CD4-positive, CD25-positive, alpha-beta regulatory T cell (primary cell): ENCODE data around the gene PRIM2. TPM values are rescaled to one million over a fixed set of nuclear protein-coding genes. Genes with fewer than 3 reads are reported as not detected.
"Not testable (repeated sequence)": the region's sequence is repeated elsewhere in the genome, so short reads cannot be mapped to it uniquely, and the experiment has no call there.

Experiments used
- ATAC-seq, 2 donors: fragments of 150-1000 bp; cut with Tn5 transposase; one replicate each; pipeline ENCODE4 v1.10.0; 2021; ENCODE audit warnings: low read depth in 2 of 2, moderate number of reproducible peaks in 2 of 2, moderate library complexity in 1 of 2
- DNase-seq, 3 donors: peaks; one replicate each; pipeline versions ENCODE4 v3.0.0 to v3.0.0-alpha.2; 2012 to 2022; ENCODE audit warnings: mixed read lengths in 1 of 3
- H3K27ac ChIP-seq: one replicate; pipeline ENCODE4 v1.7.0; 2013; ENCODE audit warnings: mild to moderate bottlenecking, low read length; ENCODE audit not compliant: insufficient read depth, poor library complexity, severe bottlenecking
- H3K27me3 ChIP-seq: one replicate; pipeline ENCODE4 v1.7.0; 2013; ENCODE audit warnings: low read length; ENCODE audit not compliant: control insufficient read depth, insufficient read depth
- H3K36me3 ChIP-seq: one replicate; pipeline ENCODE4 v1.7.0; 2013; ENCODE audit warnings: mild to moderate bottlenecking, low read length, moderate library complexity; ENCODE audit not compliant: control insufficient read depth, insufficient read depth
- H3K4me1 ChIP-seq: 2 replicates; pipeline ENCODE4 v1.7.0; 2013; ENCODE audit warnings: mild to moderate bottlenecking, low read length; ENCODE audit not compliant: insufficient read depth, control insufficient read depth, poor library complexity, severe bottlenecking
- H3K4me3 ChIP-seq: one replicate; pipeline ENCODE4 v1.7.0; 2013; ENCODE audit warnings: low read depth, mild to moderate bottlenecking, low read length, moderate library complexity
- H3K9me3 ChIP-seq, 2 experiments: 1 replicate in 1 of 2; 2 replicates in 1 of 2; pipeline ENCODE4 v1.7.0; 2013; ENCODE audit warnings: low read length in 2 of 2, mild to moderate bottlenecking in 1 of 2, moderate library complexity in 1 of 2; ENCODE audit not compliant: control insufficient read depth in 2 of 2
- H3K27ac Mint-ChIP-seq, 3 donors: one replicate each; pipeline ENCODE4 v1.8.0; 2020 to 2022; ENCODE audit warnings: mild to moderate bottlenecking in 3 of 3, mixed read lengths in 3 of 3, moderate library complexity in 2 of 3
- H3K27me3 Mint-ChIP-seq: one replicate; pipeline ENCODE4 v1.8.0; 2022; ENCODE audit warnings: mild to moderate bottlenecking, mixed read lengths
- H3K36me3 Mint-ChIP-seq: one replicate; pipeline ENCODE4 v1.8.0; 2020; ENCODE audit warnings: mixed read lengths
- H3K4me1 Mint-ChIP-seq, 4 donors: one replicate each; pipeline ENCODE4 v1.8.0; 2020 to 2022; ENCODE audit warnings: mixed read lengths in 4 of 4, mild to moderate bottlenecking in 1 of 4
- H3K4me3 Mint-ChIP-seq, 4 donors: one replicate each; pipeline ENCODE4 v1.8.0; 2020 to 2022; ENCODE audit warnings: mild to moderate bottlenecking in 4 of 4, mixed read lengths in 4 of 4, moderate library complexity in 3 of 4
- H3K9me3 Mint-ChIP-seq, 7 donors: one replicate each; pipeline ENCODE4 v1.8.0; 2020 to 2022; ENCODE audit warnings: mixed read lengths in 7 of 7, mild to moderate bottlenecking in 3 of 7, moderate library complexity in 2 of 7
- polyA plus RNA-seq, 4 donors: library from polyadenylated mRNA; unstranded; fragments of 300-500 nt; fragmentation: Illumina TruSeq; gene quantifications; one replicate each; pipeline ENCODE4 v1.2.3, GENCODE V29; 2021
- total RNA-seq: library from RNA; stranded (reverse); gene quantifications from one replicate; pipeline ENCODE4 v1.2.3, GENCODE V29; 2022

PRIM2 gene
- total and polyA plus RNA-seq, 5 donors from 2014 or later, result 11.5 to 19.5 (median 16.0) TPM

DNA sequence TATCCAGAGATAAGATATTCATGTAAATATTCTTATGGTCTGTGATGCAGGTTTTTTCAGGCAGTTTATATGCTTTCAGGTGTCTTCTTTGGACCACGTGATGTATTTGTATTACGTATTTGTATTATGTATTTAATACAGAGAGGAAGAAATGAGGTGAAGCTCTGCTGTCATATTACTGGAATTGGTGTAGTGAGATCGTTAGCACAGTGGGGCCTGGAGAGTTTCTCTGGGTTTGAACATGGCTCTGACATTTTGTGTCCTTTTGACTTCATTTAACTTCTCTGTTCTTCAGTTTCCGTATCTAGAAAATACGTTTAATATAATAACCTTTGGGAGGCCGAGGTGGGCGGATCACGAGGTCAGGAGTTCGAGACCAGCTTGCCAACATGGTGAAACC lies 1.6 kb upstream of the PRIM2 start:
- H3K27ac Mint-ChIP-seq, result no peak overlapping the region
- H3K27ac ChIP-seq, result no peak overlapping the region
- peaks cover 5% of the 10 kb centered on the region for H3K36me3 ChIP-seq
- no peak overlapping the region for H3K4me3 ChIP-seq
- H3K4me3 Mint-ChIP-seq, result no peak overlapping the region
- peaks cover 6% of the 10 kb centered on the region for H3K27me3 ChIP-seq
- H3K9me3 ChIP-seq, result no peaks in the 10 kb centered on the region
- peaks cover 5% of the 10 kb centered on the region for H3K27me3 Mint-ChIP-seq
- no peak for ATAC-seq
- peaks cover 16% of the 10 kb centered on the region for H3K4me1 ChIP-seq
- H3K36me3 Mint-ChIP-seq, result peaks cover 16% of the 10 kb centered on the region
- no peaks in the 10 kb centered on the region for H3K9me3 Mint-ChIP-seq
- no peak for DNase-seq
- peaks cover 20 to 33% (median 23%) of the 10 kb centered on the region in 4 donors for H3K4me1 Mint-ChIP-seq

DNA sequence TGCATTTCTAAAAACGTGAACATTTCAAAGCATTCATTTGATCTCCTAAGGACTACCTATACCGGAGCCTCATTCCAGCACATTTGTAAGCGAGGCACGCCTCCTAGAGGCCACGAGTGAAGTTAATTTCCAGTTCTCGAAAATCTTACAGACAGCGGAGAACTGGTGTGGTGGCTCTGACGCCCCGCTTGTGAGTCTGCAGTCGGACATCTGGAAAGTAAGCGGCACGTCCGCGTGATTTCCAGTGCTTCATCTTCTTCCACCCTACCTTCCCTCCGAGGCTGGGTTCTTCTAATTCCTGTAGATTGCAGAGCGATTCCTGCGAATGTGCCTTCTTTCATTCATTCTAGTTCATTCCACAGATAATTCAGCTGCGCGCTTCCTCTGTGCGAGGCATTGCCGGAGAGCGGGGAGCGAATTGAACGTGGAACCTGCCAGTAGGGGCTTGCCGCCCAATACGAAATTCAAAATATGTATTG lies 810 bp upstream of the PRIM2 start:
- Histone ChIP-seq H3K9me3 (no peaks in the 10 kb centered on the region), H3K4me1 (peaks cover 16% of the 10 kb centered on the region), H3K27me3 (peaks cover 6% of the 10 kb centered on the region), H3K4me3 (peak overlapping the region; percentile 91), H3K27ac (peak overlapping the region; percentile 65), H3K36me3 (peaks cover 12% of the 10 kb centered on the region)
- peaks cover 22% of the 10 kb centered on the region for H3K36me3 Mint-ChIP-seq
- peak overlapping the region; percentile 92 to 98 (median 98) for H3K4me3 Mint-ChIP-seq
- no peaks in the 10 kb centered on the region for H3K9me3 Mint-ChIP-seq
- H3K27me3 Mint-ChIP-seq, result peaks cover 5% of the 10 kb centered on the region
- ATAC-seq (peak; percentile 87 to 92), DNase-seq (peak; percentile 67 to 92 (median 85))
- peak overlapping the region in 2 of 3 donors; percentile 88 to 98 for H3K27ac Mint-ChIP-seq
- H3K4me1 Mint-ChIP-seq, result peaks cover 26 to 39% (median 29%) of the 10 kb centered on the region in 4 donors

DNA sequence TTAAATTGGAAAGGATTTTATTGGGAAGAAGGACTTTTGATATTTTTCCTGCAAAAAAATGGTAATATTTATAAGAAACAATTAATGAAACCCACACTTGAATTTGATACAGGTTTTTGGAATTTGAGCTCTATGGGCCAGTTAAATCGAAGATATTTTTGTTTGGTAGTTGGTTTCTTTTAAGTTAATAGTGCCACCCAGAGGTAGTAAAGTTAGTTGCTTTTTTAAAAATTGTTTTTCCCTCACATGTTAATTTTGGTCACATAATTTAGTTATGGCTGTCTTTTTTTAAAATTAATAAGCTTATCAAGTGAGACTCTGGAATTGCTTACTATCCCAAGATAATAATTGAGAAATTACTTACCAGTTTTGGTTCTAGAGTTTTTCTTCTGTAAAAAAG lies 7.1 kb downstream of the PRIM2 start:
- Histone ChIP-seq H3K27ac (no peak overlapping the region), H3K4me3 (no peak overlapping the region), H3K9me3 (peaks cover 0 to 1% of the 10 kb centered on the region in 2 experiments), H3K27me3 (no peaks in the 10 kb centered on the region), H3K4me1 (no peaks in the 10 kb centered on the region), H3K36me3 (peaks cover 63% of the 10 kb centered on the region)
- peak in 2 of 3 donors; percentile 31 to 34 for DNase-seq
- Mint-ChIP-seq H3K4me1 (peaks cover 20 to 42% (median 28%) of the 10 kb centered on the region in 4 donors), H3K27me3 (no peaks in the 10 kb centered on the region), H3K27ac (no peak overlapping the region), H3K36me3 (peaks cover 61% of the 10 kb centered on the region), H3K4me3 (no peak overlapping the region), H3K9me3 (peaks cover 0 to 8% (median 3%) of the 10 kb centered on the region in 7 donors)
- no peak for ATAC-seq

DNA sequence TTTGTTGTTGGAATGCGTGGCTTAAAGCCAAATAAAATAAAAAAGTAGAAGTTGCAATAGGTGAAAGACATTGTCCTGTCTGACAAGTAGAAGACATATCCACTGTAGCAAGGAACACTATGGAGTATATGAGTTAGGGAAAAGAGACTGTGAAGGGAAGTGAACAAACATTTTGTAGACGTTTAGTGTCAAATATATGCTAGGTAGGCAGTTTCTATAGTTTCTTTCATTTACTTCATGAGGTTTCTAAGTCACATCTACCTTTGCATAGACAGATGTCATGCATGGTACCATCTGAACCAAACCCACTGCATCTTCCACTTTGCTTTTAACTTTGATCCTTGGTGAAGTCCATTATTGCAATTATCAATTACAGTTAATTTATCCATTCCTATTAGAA lies 9.9 kb downstream of the PRIM2 start:
- no peak overlapping the region for H3K27ac ChIP-seq
- Mint-ChIP-seq H3K27ac (no peak overlapping the region), H3K9me3 (peaks cover 0 to 24% (median 5%) of the 10 kb centered on the region in 7 donors), H3K4me1 (peaks cover 10 to 23% (median 16%) of the 10 kb centered on the region in 4 donors), H3K27me3 (no peaks in the 10 kb centered on the region), H3K36me3 (peaks cover 65% of the 10 kb centered on the region), H3K4me3 (no peak overlapping the region)
- peaks cover 0 to 14% of the 10 kb centered on the region in 2 experiments for H3K9me3 ChIP-seq
- DNase-seq (no peak), ATAC-seq (no peak)
- H3K27me3 ChIP-seq, result no peaks in the 10 kb centered on the region
- H3K36me3 ChIP-seq, result peaks cover 63% of the 10 kb centered on the region
- no peak overlapping the region for H3K4me3 ChIP-seq
- no peaks in the 10 kb centered on the region for H3K4me1 ChIP-seq

DNA sequence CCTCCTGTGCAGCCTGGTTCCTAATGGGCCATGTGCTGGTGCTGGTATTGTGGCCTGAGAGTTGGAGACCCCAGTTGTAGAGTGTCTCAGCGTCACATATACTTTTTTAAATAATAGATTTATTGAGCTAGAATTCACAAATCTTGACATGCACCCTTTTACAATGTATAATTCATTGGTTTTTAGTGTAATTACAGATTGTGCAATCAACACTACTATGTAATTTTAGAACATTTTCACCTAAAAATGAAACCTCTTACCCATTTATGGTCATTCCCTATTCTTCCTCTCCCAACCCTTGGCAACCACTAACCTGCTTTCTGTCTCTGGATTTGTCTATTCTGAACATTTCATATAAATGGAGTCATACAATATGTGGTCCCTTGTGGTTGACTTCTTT lies 10.6 kb downstream of the PRIM2 start:
- H3K27me3 Mint-ChIP-seq, result no peaks in the 10 kb centered on the region
- DNase-seq, result no peak
- Histone ChIP-seq H3K27me3 (no peaks in the 10 kb centered on the region), H3K9me3 (peaks cover 0 to 20% of the 10 kb centered on the region in 2 experiments), H3K36me3 (peaks cover 61% of the 10 kb centered on the region), H3K4me3 (no peak overlapping the region), H3K27ac (no peak overlapping the region), H3K4me1 (no peaks in the 10 kb centered on the region)
- peak overlapping the region in 1 of 3 donors; percentile 6 for H3K27ac Mint-ChIP-seq
- no peak for ATAC-seq
- H3K36me3 Mint-ChIP-seq, result peaks cover 66% of the 10 kb centered on the region
- peaks cover 4 to 23% (median 16%) of the 10 kb centered on the region in 4 donors for H3K4me1 Mint-ChIP-seq
- peaks cover 0 to 28% (median 5%) of the 10 kb centered on the region in 7 donors for H3K9me3 Mint-ChIP-seq
- no peak overlapping the region for H3K4me3 Mint-ChIP-seq

DNA sequence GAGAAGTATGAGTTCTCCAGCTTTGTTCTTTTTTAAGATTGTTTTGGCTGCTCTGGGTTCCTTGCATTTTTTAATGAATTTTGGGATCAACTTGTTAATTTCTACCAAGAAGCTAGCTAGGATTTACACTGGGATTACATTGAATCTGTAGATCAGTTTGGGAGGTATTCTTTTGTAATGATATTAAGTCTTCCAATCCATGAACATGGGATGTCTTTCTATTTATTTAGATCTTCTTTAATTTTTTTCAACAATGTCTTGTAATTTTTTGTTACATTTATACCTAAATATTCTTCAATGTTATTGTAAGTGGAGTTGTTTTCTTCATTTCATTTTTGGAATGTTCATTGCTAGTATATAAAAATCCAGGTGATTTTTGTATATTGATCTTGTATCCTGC lies 12.5 kb downstream of the PRIM2 start:
- Mint-ChIP-seq H3K36me3 (peaks cover 76% of the 10 kb centered on the region), H3K27ac (no peak overlapping the region), H3K4me1 (peaks cover 0 to 29% (median 13%) of the 10 kb centered on the region in 4 donors), H3K4me3 (no peak overlapping the region), H3K9me3 (peaks cover 0 to 28% (median 11%) of the 10 kb centered on the region in 7 donors), H3K27me3 (no peaks in the 10 kb centered on the region)
- Histone ChIP-seq H3K27me3 (no peaks in the 10 kb centered on the region), H3K4me1 (no peaks in the 10 kb centered on the region), H3K27ac (no peak overlapping the region), H3K4me3 (no peak overlapping the region), H3K36me3 (peaks cover 61% of the 10 kb centered on the region), H3K9me3 (peaks cover 0 to 20% of the 10 kb centered on the region in 2 experiments)
- ATAC-seq (no peak), DNase-seq (no peak)

DNA sequence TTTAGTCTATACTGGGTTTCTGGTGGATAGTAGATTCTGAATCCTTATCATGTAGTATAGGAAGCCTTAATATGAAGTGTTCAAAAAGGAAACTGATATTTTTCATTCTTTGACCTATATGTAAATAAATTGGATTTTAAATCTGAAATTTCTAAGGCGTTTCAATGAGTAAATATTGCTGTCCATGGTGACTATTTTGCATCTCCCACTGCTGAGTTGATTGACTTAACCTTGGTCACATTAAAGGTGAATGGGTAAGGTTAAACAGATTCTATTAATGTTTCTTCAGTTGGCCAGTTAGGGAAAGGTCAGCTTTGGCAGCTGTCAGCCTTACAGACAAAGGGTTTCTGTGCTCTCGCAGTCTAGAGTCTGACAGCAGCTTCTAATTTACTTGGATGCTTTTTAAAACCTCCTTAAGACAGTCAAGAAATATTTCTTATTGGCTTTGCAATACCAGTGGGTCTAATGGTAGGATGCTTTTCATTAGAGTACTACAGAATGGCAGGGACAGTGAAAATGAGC lies 24.8 kb downstream of the PRIM2 start:
- Mint-ChIP-seq H3K27me3 (no peaks in the 10 kb centered on the region), H3K9me3 (peaks cover 0 to 4% (median 0%) of the 10 kb centered on the region in 7 donors), H3K36me3 (peaks cover 6% of the 10 kb centered on the region), H3K4me1 (peaks cover 6 to 17% (median 13%) of the 10 kb centered on the region in 4 donors), H3K27ac (peak overlapping the region in 1 of 3 donors; percentile 52), H3K4me3 (no peak overlapping the region)
- no peaks in the 10 kb centered on the region for H3K27me3 ChIP-seq
- no peak overlapping the region for H3K27ac ChIP-seq
- H3K4me3 ChIP-seq, result no peak overlapping the region
- ATAC-seq, result no peak
- DNase-seq, result no peak
- no peaks in the 10 kb centered on the region for H3K36me3 ChIP-seq
- H3K4me1 ChIP-seq, result no peaks in the 10 kb centered on the region
- no peaks in the 10 kb centered on the region for H3K9me3 ChIP-seq

DNA sequence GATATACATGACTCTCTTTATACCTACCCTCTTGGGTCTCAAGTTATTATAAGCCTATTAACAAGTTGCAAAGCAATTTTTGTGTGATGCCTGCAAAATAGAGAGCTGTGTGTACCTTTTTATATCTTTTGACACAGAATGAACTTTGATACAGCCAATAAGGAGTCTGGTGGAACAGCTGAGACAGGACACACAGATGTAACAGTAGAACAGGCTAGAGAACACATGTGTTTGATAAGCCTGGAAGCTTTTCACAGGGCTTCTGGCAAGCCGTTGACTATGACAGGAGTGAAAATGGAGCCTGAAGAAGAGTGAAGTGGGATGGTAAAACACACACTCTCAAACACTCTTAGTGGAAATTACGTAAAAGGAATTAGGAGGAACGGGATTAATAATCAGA lies 25.9 kb downstream of the PRIM2 start:
- H3K36me3 Mint-ChIP-seq, H3K27ac ChIP-seq, H3K9me3 Mint-ChIP-seq, DNase-seq, ATAC-seq, H3K36me3 ChIP-seq, H3K9me3 ChIP-seq, H3K4me3 ChIP-seq, H3K27me3 Mint-ChIP-seq, H3K4me1 ChIP-seq, H3K27me3 ChIP-seq, H3K4me3 Mint-ChIP-seq: not testable (repeated sequence)
- H3K4me1 Mint-ChIP-seq, result peaks cover 11 to 23% (median 19%) of the 10 kb centered on the region in 4 donors
- peak overlapping the region in 1 of 3 donors; percentile 53 for H3K27ac Mint-ChIP-seq
